ENCODE measurements around the gene PRICKLE3. TPM values are rescaled to one million over a fixed set of nuclear protein-coding genes. Genes with fewer than 3 reads are reported as not detected.

PRICKLE3 gene
- total RNA-seq, 1 donor from 2014 or later: 14.2 TPM

DNA sequence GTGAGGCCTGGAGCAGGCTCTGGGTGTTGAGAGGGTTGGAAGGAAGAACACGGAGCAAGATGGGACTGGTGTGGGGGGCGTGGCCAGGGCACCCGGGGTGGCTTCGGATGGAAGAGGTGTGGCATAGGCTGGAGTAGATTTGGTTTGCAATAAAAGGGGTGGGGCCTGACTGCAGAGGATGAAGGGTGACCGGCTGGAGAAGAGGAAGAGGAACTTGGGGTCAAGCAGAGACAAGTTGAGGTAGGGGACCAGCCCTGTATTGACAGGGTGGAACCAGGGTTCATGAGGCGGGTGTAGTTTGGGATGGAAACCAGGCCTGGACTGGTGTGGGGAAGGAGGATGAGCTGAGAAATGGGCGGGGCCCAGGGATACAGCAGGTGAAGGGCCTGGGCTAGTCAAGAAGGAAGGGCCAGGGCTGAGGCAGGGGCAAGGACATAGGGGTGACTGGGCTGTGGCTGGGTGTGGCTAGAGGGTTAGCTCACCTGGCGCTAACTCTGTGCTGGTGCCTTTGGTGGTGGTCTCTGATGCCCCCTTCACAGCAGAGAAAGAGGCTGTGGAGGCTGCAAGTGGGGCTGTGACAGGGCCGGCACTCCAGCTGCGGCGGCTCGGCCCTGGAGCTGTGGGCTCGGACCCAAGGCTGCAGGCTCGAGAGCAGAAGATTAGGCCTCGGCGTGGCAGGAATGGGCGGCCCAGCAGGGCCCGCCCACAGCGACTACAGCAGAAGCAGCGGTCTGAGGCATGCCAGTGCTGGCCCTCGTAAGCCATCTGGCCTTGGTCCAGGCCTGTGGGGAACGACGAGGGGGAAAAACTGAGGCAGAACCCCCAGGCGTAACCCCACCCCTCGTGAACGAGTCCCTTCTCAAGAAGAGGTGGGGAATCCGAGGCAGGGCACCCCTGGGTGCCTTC is 9.5 kb downstream of the PRICKLE3 start:
- H3K4me3 Mint-ChIP-seq (ENCODE audit: unreplicated experiment): no peak overlapping the region
- FAIRE-seq: peak; percentile 5
- TF ChIP-seq EZH2 (IDR thresholded peaks at IDR 0.05; ENCODE audit: insufficient read depth, low read length) (no peak), CTCF (IDR thresholded peaks at IDR 0.05; ENCODE audit: insufficient read depth, low read depth, low read length) (no peak)
- H4K20me1 ChIP-seq (ENCODE audit: insufficient read depth, low read length): peaks cover 9% of the 10 kb centered on the region
- H3K27ac ChIP-seq (ENCODE audit: low read depth, low read length): no peak overlapping the region
- peaks cover 6% of the 10 kb centered on the region for H3K4me1 ChIP-seq (ENCODE audit: insufficient read depth, low read length)
- H3K9me3 Mint-ChIP-seq (ENCODE audit: unreplicated experiment): no peaks in the 10 kb centered on the region
- H3K9me3 ChIP-seq (ENCODE audit: insufficient read depth, low read depth, low read length): no peaks in the 10 kb centered on the region
- H3K4me3 ChIP-seq (ENCODE audit: insufficient read depth, low read depth, low read length): no peak overlapping the region
- no peaks in the 10 kb centered on the region for H3K36me3 ChIP-seq (ENCODE audit: insufficient read depth, low read length)
- no peaks in the 10 kb centered on the region for H3K27me3 Mint-ChIP-seq (ENCODE audit: low read depth, unreplicated experiment)
- H3K9ac ChIP-seq (ENCODE audit: low read length): no peak overlapping the region
- H3K4me2 ChIP-seq (ENCODE audit: low read length): no peak overlapping the region
- peaks cover 7% of the 10 kb centered on the region for H3K36me3 Mint-ChIP-seq (ENCODE audit: low read depth, unreplicated experiment)
- H3K27me3 ChIP-seq (ENCODE audit: insufficient read depth, low read length): no peaks in the 10 kb centered on the region
- H3K79me2 ChIP-seq (ENCODE audit: insufficient read depth, low read length): peaks cover 22% of the 10 kb centered on the region
- DNase-seq (ENCODE audit: low read depth): no peak
- H3K4me1 Mint-ChIP-seq (ENCODE audit: low read depth, unreplicated experiment): no peaks in the 10 kb centered on the region
- peak overlapping the region; percentile 58 for H3K27ac Mint-ChIP-seq (ENCODE audit: unreplicated experiment)
- H2AFZ ChIP-seq (ENCODE audit: low read depth, low read length): no peak overlapping the region

GRCh38 chrX:49175435-49176274 is 10.5 kb downstream of the PRICKLE3 start:
- no peak for FAIRE-seq

More at GRCh38 chrX:49175435-49176274, 10.5 kb downstream of the PRICKLE3 start:
- no peak overlapping the region for H3K4me3 Mint-ChIP-seq (ENCODE audit: unreplicated experiment)
- DNase-seq (ENCODE audit: low read depth): no peak
- no peaks in the 10 kb centered on the region for H3K36me3 ChIP-seq (ENCODE audit: insufficient read depth, low read length)
- no peak overlapping the region for H2AFZ ChIP-seq (ENCODE audit: low read depth, low read length)
- H3K4me3 ChIP-seq (ENCODE audit: insufficient read depth, low read depth, low read length): no peak overlapping the region
- H3K79me2 ChIP-seq (ENCODE audit: insufficient read depth, low read length): peaks cover 22% of the 10 kb centered on the region
- no peaks in the 10 kb centered on the region for H3K27me3 Mint-ChIP-seq (ENCODE audit: low read depth, unreplicated experiment)
- peaks cover 6% of the 10 kb centered on the region for H3K4me1 ChIP-seq (ENCODE audit: insufficient read depth, low read length)
- H3K4me1 Mint-ChIP-seq (ENCODE audit: low read depth, unreplicated experiment): no peaks in the 10 kb centered on the region
- H3K27ac Mint-ChIP-seq (ENCODE audit: unreplicated experiment): no peak overlapping the region
- peaks cover 7% of the 10 kb centered on the region for H3K36me3 Mint-ChIP-seq (ENCODE audit: low read depth, unreplicated experiment)
- no peak overlapping the region for H3K4me2 ChIP-seq (ENCODE audit: low read length)
- H4K20me1 ChIP-seq (ENCODE audit: insufficient read depth, low read length): peaks cover 9% of the 10 kb centered on the region
- no peaks in the 10 kb centered on the region for H3K9me3 Mint-ChIP-seq (ENCODE audit: unreplicated experiment)
- H3K27me3 ChIP-seq (ENCODE audit: insufficient read depth, low read length): no peaks in the 10 kb centered on the region
- TF ChIP-seq EZH2 (IDR thresholded peaks at IDR 0.05; ENCODE audit: insufficient read depth, low read length) (no peak), CTCF (IDR thresholded peaks at IDR 0.05; ENCODE audit: insufficient read depth, low read depth, low read length) (no peak)
- H3K9me3 ChIP-seq (ENCODE audit: insufficient read depth, low read depth, low read length): no peaks in the 10 kb centered on the region
- H3K27ac ChIP-seq (ENCODE audit: low read depth, low read length): no peak overlapping the region
- H3K9ac ChIP-seq (ENCODE audit: low read length): no peak overlapping the region
